ENCODE data around the gene ZNF831.

ZNF831 gene

DNA sequence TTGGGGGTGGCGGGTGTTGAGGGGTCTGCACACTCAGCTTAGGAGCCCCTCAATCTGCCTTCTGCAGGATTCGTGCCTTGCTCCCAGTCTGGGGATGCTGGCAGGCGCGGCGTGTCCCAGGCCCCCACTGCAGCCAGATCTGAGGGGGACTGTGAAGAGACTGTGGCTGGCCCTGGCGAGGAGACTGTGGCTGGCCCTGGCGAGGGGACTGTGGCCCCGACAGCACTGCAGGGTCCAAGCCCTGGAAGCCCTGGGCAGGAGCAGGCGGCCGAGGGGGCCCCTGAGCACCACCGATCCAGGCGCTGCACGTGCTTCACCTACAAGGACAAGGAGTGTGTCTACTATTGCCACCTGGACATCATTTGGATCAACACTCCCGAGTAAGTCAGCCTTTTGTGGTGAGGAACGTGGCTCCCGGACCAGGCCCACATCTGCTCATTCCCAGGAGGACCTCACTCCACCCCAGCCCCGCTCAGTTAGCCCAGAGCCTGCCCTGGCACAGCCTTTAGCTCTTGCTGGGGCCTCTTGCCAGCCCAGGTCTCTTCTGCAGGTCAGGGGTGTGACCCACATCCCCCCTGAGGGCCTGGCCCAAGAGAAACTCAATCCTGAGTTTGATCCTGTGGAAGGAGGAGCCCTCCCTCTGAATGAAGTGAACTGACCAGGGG lies 137.9 kb downstream of the ZNF831 start:
- TF ChIP-seq CTCF (IDR thresholded peaks at IDR 0.05) = no peak
- DNase-seq (ENCODE audit: low spot score) = no peak
- no peak overlapping the region for H3K4me3 ChIP-seq
- H3K27ac ChIP-seq = no peak overlapping the region

DNA sequence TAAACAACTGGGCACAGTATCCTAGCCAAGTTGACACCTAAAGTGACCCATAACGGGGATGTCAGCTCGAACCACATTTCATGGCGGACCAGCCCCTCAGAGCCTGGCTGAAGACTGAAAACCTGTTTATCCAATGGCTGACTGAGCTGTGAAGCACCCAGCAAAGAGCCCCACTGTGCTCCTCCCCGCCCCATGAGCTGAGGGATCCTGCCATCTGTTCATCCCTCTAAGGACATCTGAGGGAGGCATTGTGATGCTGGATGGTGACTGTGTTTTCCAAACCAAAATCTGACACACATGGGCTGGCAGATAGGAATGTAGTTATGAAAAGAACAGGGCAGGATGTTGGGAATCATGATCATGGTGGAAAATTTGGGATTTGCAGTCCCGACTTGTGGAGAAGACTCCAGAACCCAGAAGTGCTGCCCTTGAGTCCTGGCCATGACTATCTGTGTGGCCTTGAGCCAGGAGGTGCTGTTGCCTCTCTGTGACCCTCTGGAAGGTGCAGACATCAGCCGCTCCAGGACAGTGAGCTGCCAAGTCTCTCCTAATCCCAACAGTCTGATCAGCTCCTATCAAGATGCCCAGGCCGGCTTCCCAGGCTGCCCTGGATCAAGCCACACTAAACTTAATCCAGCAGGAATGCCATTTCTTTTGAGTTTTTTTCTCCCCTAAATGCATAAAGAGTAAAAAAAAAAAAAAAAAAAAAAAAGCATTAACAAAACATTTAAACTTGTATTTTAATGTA lies 142.5 kb downstream of the ZNF831 start:
- no peak for TF ChIP-seq CTCF (IDR thresholded peaks at IDR 0.05)
- H3K4me3 ChIP-seq = no peak overlapping the region
- no peak for DNase-seq (ENCODE audit: low spot score)
- no peak overlapping the region for H3K27ac ChIP-seq

GRCh38 chr20:59307270-59307669 lies 143.6 kb downstream of the ZNF831 start:
- H3K4me3 ChIP-seq = no peak overlapping the region
- no peak for DNase-seq (ENCODE audit: low spot score)
- TF ChIP-seq CTCF (IDR thresholded peaks at IDR 0.05) = no peak
- no peak overlapping the region for H3K27ac ChIP-seq
